Right lobe of liver (tissue), 6 donors: ENCODE measurements around the gene ADGRE1. TPM values are rescaled to one million over a fixed set of nuclear protein-coding genes. Genes with fewer than 3 reads are reported as not detected.

Experiments used
- ATAC-seq, 4 donors: fragments of 200-7000 bp; cut with Tn5 transposase; one replicate each; pipeline ENCODE4 v1.9.1; 2020; ENCODE audit warnings: mild to moderate bottlenecking in 4 of 4, moderate library complexity in 4 of 4
- DNase-seq, 3 donors: peaks; one replicate each; pipeline ENCODE4 v3.0.0-alpha.2; 2020
- H3K27ac ChIP-seq, 3 donors: fragments of 200-600 bp; one replicate each; pipeline ENCODE4 v1.8.0; 2022
- H3K27me3 ChIP-seq, 2 donors: fragments of 200-600 bp; one replicate each; pipeline ENCODE4 v1.8.0; 2022
- H3K36me3 ChIP-seq, 4 donors: fragments of 200-600 bp; sonication (generic) in 1 of 4; one replicate each; pipeline versions ENCODE4 v1.5.1 to v1.8.0; 2017 to 2022; ENCODE audit warnings: control low read depth in 1 of 4
- H3K4me1 ChIP-seq, 4 donors: fragments of 200-600 bp; sonication (generic) in 1 of 4; one replicate each; pipeline versions ENCODE4 v1.5.1 to v1.8.0; 2017 to 2022; ENCODE audit warnings: control low read depth in 1 of 4
- H3K4me3 ChIP-seq, 3 donors: fragments of 200-600 bp; one replicate each; pipeline ENCODE4 v1.8.0; 2022
- H3K9me3 ChIP-seq, 4 donors: fragments of 200-600 bp; sonication (generic) in 1 of 4; one replicate each; pipeline versions ENCODE4 v1.5.1 to v1.8.0; 2017 to 2022; ENCODE audit warnings: control low read depth in 1 of 4
- POLR2A ChIP-seq: fragments of 450-650 bp; IDR thresholded peaks from one replicate; pipeline ENCODE4 v1.6.1; 2017; ENCODE audit warnings: antibody characterized with exemption, mild to moderate bottlenecking
- WGBS: methylation state at CpG from one replicate; pipeline ENCODE4 v1.1.6; 2018; ENCODE audit warnings: low coverage, low lambda C conversion rate; ENCODE audit not compliant: insufficient coverage; ENCODE audit errors: missing lambda C conversion rate; 5-methylcytosine and 5-hydroxymethylcytosine counted together
- intact Hi-C, 2 donors: fragments of 100-400 bp; cut with DNase I; formaldehyde crosslinking; loops; one replicate each; pipeline versions ENCODE4 v1.11.2 to v1.14.1; 2022
- total RNA-seq, 6 experiments: library from RNA; depleted of rRNA in 2 of 6; stranded (reverse); fragments of >200 nt in 2 of 6; fragmentation: NEBNext Ultra II Directional in 3 of 6; extraction: Animal tissue kit (Norgen Biotek cat#: 25700) in 3 of 6; gene quantifications; one replicate each; pipeline versions ENCODE4 v1.1.0 to v1.2.4, GENCODE V29; 2016 to 2023
- TF ChIP-seq, protein P1 (sequence below), 4 donors: fragments of 200-600 bp in 3 of 4; fragments of 450-650 bp in 1 of 4; IDR thresholded peaks; one replicate each; pipeline versions ENCODE4 v1.5.1 to v1.8.0; 2016 to 2022; ENCODE audit warnings: antibody characterized with exemption in 4 of 4, mild to moderate bottlenecking in 2 of 4
- donor health status: DM: no; HTN: yes; CAD: no.
- donor health status: DM: no; HTN: no; CAD: no.
- donor health status: DM: no; HTN: no; CAD: no.
- donor health status: DM: no; HTN: yes; CAD: no.
- donor health status: DM: no; HTN: yes; CAD: no.

ADGRE1 gene
- total RNA-seq, 6 experiments from 2014 or later: 0.18 to 3.3 (median 0.75) TPM

DNA sequence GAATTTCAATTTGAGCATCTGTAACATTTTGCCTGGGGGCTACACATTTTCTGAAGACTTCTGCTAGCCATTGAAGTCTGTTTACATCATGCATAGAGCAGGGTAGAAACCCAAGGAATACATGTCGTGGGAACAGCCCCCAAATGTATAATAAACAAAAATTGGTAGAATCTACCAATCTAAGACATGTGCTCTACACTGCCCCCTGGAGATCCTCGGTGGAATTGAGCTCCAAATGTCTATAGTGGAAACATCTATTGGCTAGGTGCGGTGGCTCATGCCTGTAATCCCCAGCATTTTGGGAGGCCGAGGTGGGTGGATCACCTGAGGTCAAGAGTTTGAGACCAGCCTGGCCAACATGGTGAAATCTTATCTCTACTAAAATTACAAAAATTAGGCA lies 76.6 kb downstream of the ADGRE1 start:
- intact Hi-C loops: no loop called here
- DNase-seq: no peak
- H3K36me3 ChIP-seq: no peaks in the 10 kb centered on the region

DNA sequence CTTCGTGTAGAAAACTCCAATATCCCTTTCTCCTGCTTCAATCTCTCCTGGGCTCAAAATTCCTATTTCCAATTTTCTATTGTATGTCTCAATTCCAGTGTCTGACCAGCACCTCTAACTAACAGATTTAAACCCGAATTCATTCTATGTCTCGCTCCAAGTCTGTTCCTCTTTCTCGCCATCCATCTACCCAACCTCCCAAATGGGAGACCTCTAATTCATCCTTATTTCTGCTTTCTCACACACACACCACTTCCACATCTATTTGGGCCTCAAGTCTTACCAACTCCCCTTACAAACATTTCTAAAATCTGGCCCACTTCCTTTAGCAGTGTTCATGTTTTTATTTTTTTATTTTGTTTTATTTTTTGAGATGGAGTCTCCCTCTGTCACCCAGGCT lies 80.6 kb downstream of the ADGRE1 start:
- H3K4me1 ChIP-seq: no peaks in the 10 kb centered on the region
- no peak for DNase-seq
- no peaks in the 10 kb centered on the region for H3K36me3 ChIP-seq
- no peak for ATAC-seq
- no peak overlapping the region for H3K4me3 ChIP-seq
- intact Hi-C loops: no loop called here
- 45% methylated on average over 4 of the region's 4 CpGs for WGBS
- H3K27me3 ChIP-seq: no peaks in the 10 kb centered on the region
- no peak overlapping the region for H3K27ac ChIP-seq
- no peak for TF ChIP-seq POLR2A
- TF ChIP-seq, protein P1, sequence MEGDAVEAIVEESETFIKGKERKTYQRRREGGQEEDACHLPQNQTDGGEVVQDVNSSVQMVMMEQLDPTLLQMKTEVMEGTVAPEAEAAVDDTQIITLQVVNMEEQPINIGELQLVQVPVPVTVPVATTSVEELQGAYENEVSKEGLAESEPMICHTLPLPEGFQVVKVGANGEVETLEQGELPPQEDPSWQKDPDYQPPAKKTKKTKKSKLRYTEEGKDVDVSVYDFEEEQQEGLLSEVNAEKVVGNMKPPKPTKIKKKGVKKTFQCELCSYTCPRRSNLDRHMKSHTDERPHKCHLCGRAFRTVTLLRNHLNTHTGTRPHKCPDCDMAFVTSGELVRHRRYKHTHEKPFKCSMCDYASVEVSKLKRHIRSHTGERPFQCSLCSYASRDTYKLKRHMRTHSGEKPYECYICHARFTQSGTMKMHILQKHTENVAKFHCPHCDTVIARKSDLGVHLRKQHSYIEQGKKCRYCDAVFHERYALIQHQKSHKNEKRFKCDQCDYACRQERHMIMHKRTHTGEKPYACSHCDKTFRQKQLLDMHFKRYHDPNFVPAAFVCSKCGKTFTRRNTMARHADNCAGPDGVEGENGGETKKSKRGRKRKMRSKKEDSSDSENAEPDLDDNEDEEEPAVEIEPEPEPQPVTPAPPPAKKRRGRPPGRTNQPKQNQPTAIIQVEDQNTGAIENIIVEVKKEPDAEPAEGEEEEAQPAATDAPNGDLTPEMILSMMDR (IDR thresholded peaks at IDR 0.05): no peak
- no peaks in the 10 kb centered on the region for H3K9me3 ChIP-seq

More for the DNA sequence above, 76.6 kb downstream of the ADGRE1 start:
- no peak for TF ChIP-seq POLR2A
- TF ChIP-seq, protein P1 (IDR thresholded peaks at IDR 0.05): peak in 3 of 4 donors; percentile 33 to 46 (median 39)
- WGBS: 46% methylated on average over 4 of the region's 4 CpGs
- H3K4me1 ChIP-seq: no peaks in the 10 kb centered on the region
- no peaks in the 10 kb centered on the region for H3K9me3 ChIP-seq
- H3K4me3 ChIP-seq: no peak overlapping the region
- H3K27me3 ChIP-seq: no peaks in the 10 kb centered on the region
- H3K27ac ChIP-seq: no peak overlapping the region
- ATAC-seq: no peak

DNA sequence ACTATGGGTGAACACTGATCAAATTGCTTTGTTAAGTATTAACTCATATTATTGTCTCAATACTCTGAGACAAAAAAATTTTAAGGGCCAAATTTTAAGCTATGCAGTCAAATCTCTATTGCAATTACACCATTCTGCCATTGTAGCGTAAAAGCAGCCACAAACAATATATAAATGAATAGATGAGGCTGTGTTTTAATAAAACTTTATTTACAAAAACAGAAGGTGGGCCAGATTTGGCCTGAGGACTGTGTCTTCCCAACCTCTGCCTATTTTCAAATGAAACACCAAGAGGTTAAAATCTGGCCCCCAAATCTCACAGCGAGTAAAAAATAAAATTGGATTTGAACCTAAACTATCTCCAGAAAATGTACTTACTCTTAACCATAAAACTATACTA lies 82.1 kb downstream of the ADGRE1 start:
- 55% methylated on average over 2 of the region's 2 CpGs for WGBS

DNA sequence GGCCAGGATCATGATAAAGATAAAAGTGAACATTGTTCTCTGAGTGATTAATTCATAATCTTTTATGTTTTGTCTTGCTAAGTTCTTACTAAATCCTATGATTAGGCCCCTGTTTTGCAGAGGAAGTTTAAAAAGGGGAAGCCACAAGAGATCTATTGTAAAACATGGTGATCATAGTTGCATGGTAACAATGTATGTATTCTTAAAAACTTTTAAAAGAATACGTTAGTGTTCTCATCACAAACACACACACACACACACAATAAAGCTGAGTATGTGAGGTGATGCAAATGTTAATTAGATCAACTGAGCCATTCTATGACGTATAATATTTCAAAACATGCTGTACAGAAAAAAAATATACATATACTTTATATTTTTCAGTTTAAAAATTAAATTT lies 82.6 kb downstream of the ADGRE1 start:
- no peaks in the 10 kb centered on the region for H3K27me3 ChIP-seq
- H3K4me1 ChIP-seq: no peaks in the 10 kb centered on the region
- 19% methylated on average over 2 of the region's 2 CpGs for WGBS
- ATAC-seq (no peak), DNase-seq (no peak)
- intact Hi-C loops: no loop called here
- TF ChIP-seq POLR2A: no peak
- TF ChIP-seq, protein P1 (IDR thresholded peaks at IDR 0.05): no peak
- no peaks in the 10 kb centered on the region for H3K36me3 ChIP-seq
- H3K4me3 ChIP-seq: no peak overlapping the region
- H3K27ac ChIP-seq: no peak overlapping the region
- H3K9me3 ChIP-seq: no peaks in the 10 kb centered on the region

More for the DNA sequence above, 82.1 kb downstream of the ADGRE1 start:
- TF ChIP-seq POLR2A: no peak
- TF ChIP-seq, protein P1 (IDR thresholded peaks at IDR 0.05): no peak
- no peak overlapping the region for H3K27ac ChIP-seq
- H3K4me1 ChIP-seq: no peaks in the 10 kb centered on the region
- no peak for DNase-seq
- no peak overlapping the region for H3K4me3 ChIP-seq
- no peaks in the 10 kb centered on the region for H3K9me3 ChIP-seq
- intact Hi-C loops: no loop called here
- H3K27me3 ChIP-seq: no peaks in the 10 kb centered on the region
- H3K36me3 ChIP-seq: no peaks in the 10 kb centered on the region
- no peak for ATAC-seq

DNA sequence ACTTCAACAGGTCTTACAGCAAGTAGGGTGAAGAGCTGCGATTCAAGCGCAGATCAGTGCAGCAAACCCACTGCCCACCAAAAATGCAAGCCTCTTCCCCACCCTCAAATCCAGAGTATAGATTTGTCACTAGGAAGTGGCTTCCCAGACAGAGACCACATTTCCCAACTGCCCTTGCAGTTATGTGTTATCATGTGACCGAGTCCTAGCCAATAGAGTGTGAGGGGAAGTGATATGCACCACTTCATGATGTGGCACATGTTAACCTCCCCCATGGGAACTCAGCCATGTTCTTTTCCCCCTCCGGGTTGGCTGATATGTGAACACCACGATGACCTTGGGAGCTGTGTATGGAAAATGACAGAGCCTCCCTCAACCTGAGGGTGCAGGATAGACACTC lies 83.1 kb downstream of the ADGRE1 start:
- TF ChIP-seq, protein P1 (IDR thresholded peaks at IDR 0.05): no peak
- no peak for TF ChIP-seq POLR2A
- H3K4me1 ChIP-seq: no peaks in the 10 kb centered on the region
- H3K36me3 ChIP-seq: no peaks in the 10 kb centered on the region
- H3K27me3 ChIP-seq: no peaks in the 10 kb centered on the region
- 57% methylated on average over 3 of the region's 5 CpGs for WGBS
- H3K9me3 ChIP-seq: no peaks in the 10 kb centered on the region
- H3K4me3 ChIP-seq: no peak overlapping the region
- H3K27ac ChIP-seq: no peak overlapping the region
- DNase-seq (no peak), ATAC-seq (no peak)
- intact Hi-C loops: no loop called here
